IMR-90 (cell line): ENCODE results near the gene TP63. TPM values are rescaled to one million over a fixed set of nuclear protein-coding genes. Genes with fewer than 3 reads are reported as not detected.

Source experiments
- ATAC-seq: fragments of 200-7000 bp; cut with Tn5 transposase; 2 replicates; pipeline ENCODE4 v1.9.1; 2020; ENCODE audit warnings: low read depth, mild to moderate bottlenecking, moderate library complexity
- BruUV-seq: library from RNA; stranded (reverse); fragments of 400-500 nt; replicated peaks from 2 replicates; lab custom pipeline; 2021; lab: Mats Ljungman, UMichigan
- CTCF ChIA-PET: fragments of 300-600 bp; formaldehyde crosslinking; extraction: SDS; loops from one replicate; lab custom pipeline; 2021; ENCODE audit warnings: antibody characterized with exemption; lab: Yijun Ruan, JAX
- POLR2A ChIA-PET: fragments of 300-600 bp; sonication (Branson Sonifier 250); formaldehyde crosslinking; loops from one replicate; lab custom pipeline; 2022; ENCODE audit warnings: antibody characterized with exemption; ENCODE audit not compliant: unreplicated experiment; lab: Charles Lee
- DNase-seq: peaks from one replicate; pipeline ENCODE4 v3.0.0; 2013
- H2AFZ ChIP-seq: replicated peaks from 2 replicates; pipeline ENCODE3; 2013; ENCODE audit warnings: low read length, mild to moderate bottlenecking; ENCODE audit not compliant: poor library complexity
- H2AK5ac ChIP-seq: 2 replicates; pipeline ENCODE4 v1.6.1; 2013; ENCODE audit warnings: low read depth, low read length, inconsistent platforms
- H2AK9ac ChIP-seq: replicated peaks from 2 replicates; pipeline ENCODE3; 2013; ENCODE audit warnings: mild to moderate bottlenecking, low read depth, low read length, moderate library complexity; ENCODE audit not compliant: poor library complexity
- H2BK120ac ChIP-seq: 2 replicates; pipeline ENCODE4 v1.6.1; 2013; ENCODE audit warnings: low read depth, low read length, inconsistent platforms
- H2BK15ac ChIP-seq: 3 replicates; pipeline ENCODE4 v1.6.1; 2013; ENCODE audit warnings: low read depth, low read length, inconsistent platforms
- H2BK20ac ChIP-seq: 2 replicates; pipeline ENCODE4 v1.6.1; 2013; ENCODE audit warnings: low read depth, mild to moderate bottlenecking, inconsistent platforms, low read length, moderate library complexity
- H2BK5ac ChIP-seq: 2 replicates; pipeline ENCODE4 v1.6.1; 2013; ENCODE audit warnings: mild to moderate bottlenecking, low read depth, low read length, inconsistent platforms; ENCODE audit not compliant: poor library complexity, severe bottlenecking
- H3K14ac ChIP-seq: replicated peaks from 2 replicates; pipeline ENCODE4 v1.6.1; 2013; ENCODE audit warnings: low read depth, low read length, inconsistent platforms
- H3K18ac ChIP-seq: 2 replicates; pipeline ENCODE4 v1.6.1; 2013; ENCODE audit warnings: low read depth, low read length, control low read depth
- H3K23ac ChIP-seq: 2 replicates; pipeline ENCODE4 v1.6.1; 2013; ENCODE audit warnings: low read depth, low read length, inconsistent platforms
- H3K27ac ChIP-seq: 2 replicates; pipeline ENCODE4 v1.5.1; 2013; ENCODE audit warnings: mild to moderate bottlenecking, control low read depth, low read length; ENCODE audit not compliant: insufficient read depth
- H3K27me3 ChIP-seq: 2 replicates; pipeline ENCODE4 v1.6.1; 2013; ENCODE audit warnings: low read length; ENCODE audit not compliant: control insufficient read depth, insufficient read depth
- H3K36me3 ChIP-seq: 2 replicates; pipeline ENCODE4 v1.6.1; 2013; ENCODE audit warnings: low read length, mixed read lengths; ENCODE audit not compliant: control insufficient read depth, insufficient read depth
- H3K4ac ChIP-seq: 2 replicates; pipeline ENCODE4 v1.6.1; 2013; ENCODE audit warnings: low read depth, low read length, inconsistent platforms
- H3K4me1 ChIP-seq: 2 replicates; pipeline ENCODE4 v1.6.1; 2013; ENCODE audit warnings: low read length, mixed read lengths; ENCODE audit not compliant: control insufficient read depth, insufficient read depth
- H3K4me2 ChIP-seq: 2 replicates; pipeline ENCODE4 v1.6.1; 2013; ENCODE audit warnings: low read depth, mild to moderate bottlenecking, control low read depth, low read length, moderate library complexity
- H3K4me3 ChIP-seq: 2 replicates; pipeline ENCODE4 v1.5.1; 2013; ENCODE audit warnings: low read depth, mild to moderate bottlenecking, control low read depth, low read length, moderate library complexity; ENCODE audit not compliant: insufficient read depth
- H3K56ac ChIP-seq: 2 replicates; pipeline ENCODE4 v1.6.1; 2013; ENCODE audit warnings: low read length, inconsistent platforms; ENCODE audit not compliant: insufficient read depth; ENCODE audit errors: extremely low read depth
- H3K79me1 ChIP-seq, 2 experiments: 2 replicates each; pipeline ENCODE4 v1.6.1; 2013; ENCODE audit warnings: low read length in 2 of 2, inconsistent platforms in 1 of 2, low read depth in 1 of 2
- H3K9ac ChIP-seq: 2 replicates; pipeline ENCODE4 v1.6.1; 2013; ENCODE audit warnings: low read depth, low read length, control low read depth
- H3K9me1 ChIP-seq: 2 replicates; pipeline ENCODE4 v1.6.1; 2013; ENCODE audit warnings: low read length, inconsistent platforms; ENCODE audit not compliant: insufficient read depth
- H3K9me3 ChIP-seq: 2 replicates; pipeline ENCODE4 v1.6.1; 2013; ENCODE audit warnings: low read length; ENCODE audit not compliant: control insufficient read depth, insufficient read depth
- H4K20me1 ChIP-seq: 2 replicates; pipeline ENCODE4 v1.6.1; 2013; ENCODE audit warnings: low read length, inconsistent platforms; ENCODE audit not compliant: insufficient read depth
- H4K5ac ChIP-seq: 2 replicates; pipeline ENCODE4 v1.6.1; 2013; ENCODE audit warnings: mild to moderate bottlenecking, low read depth, low read length, control low read depth
- H4K8ac ChIP-seq, 2 experiments: 2 replicates each; pipeline ENCODE4 v1.6.1; 2013; ENCODE audit warnings: low read depth in 2 of 2, low read length in 2 of 2, control low read depth in 1 of 2, inconsistent platforms in 1 of 2
- H4K91ac ChIP-seq: 2 replicates; pipeline ENCODE4 v1.6.1; 2013; ENCODE audit warnings: low read depth, low read length, inconsistent platforms; ENCODE audit not compliant: insufficient read depth
- BHLHE40 ChIP-seq: fragments of 150-350 bp; IDR thresholded peaks from 2 replicates; pipeline ENCODE4 v1.6.1; 2016; ENCODE audit warnings: mild to moderate bottlenecking, low read depth, low read length
- CEBPB ChIP-seq: IDR thresholded peaks from 2 replicates; pipeline ENCODE4 v1.6.1; 2012; ENCODE audit warnings: low read depth, low read length, improper control_type of control experiment
- CHD1 ChIP-seq: IDR thresholded peaks from 2 replicates; pipeline ENCODE4 v1.6.1; 2012; ENCODE audit warnings: low read depth, low read length, improper control_type of control experiment
- CTCF ChIP-seq: conservative IDR thresholded peaks from 2 replicates; pipeline ENCODE4 v1.5.1; 2012; ENCODE audit warnings: mild to moderate bottlenecking, low read depth, low read length, improper control_type of control experiment
- ELK1 ChIP-seq: fragments of 150-350 bp; IDR thresholded peaks from 2 replicates; pipeline ENCODE4 v1.6.1; 2016; ENCODE audit warnings: low read depth, mild to moderate bottlenecking, low read length, moderate library complexity, borderline replicate concordance
- FOS ChIP-seq: fragments of 150-350 bp; IDR thresholded peaks from 2 replicates; pipeline ENCODE4 v1.6.1; 2016; ENCODE audit warnings: low read depth, low read length
- MAFK ChIP-seq: IDR thresholded peaks from 2 replicates; pipeline ENCODE4 v1.6.1; 2012; ENCODE audit warnings: low read depth, low read length, improper control_type of control experiment
- MAZ ChIP-seq: IDR thresholded peaks from 2 replicates; pipeline ENCODE4 v1.6.1; 2012; ENCODE audit warnings: low read depth, mild to moderate bottlenecking, low read length, improper control_type of control experiment, moderate library complexity, borderline replicate concordance
- MXI1 ChIP-seq: IDR thresholded peaks from 2 replicates; pipeline ENCODE4 v1.6.1; 2012; ENCODE audit warnings: low read depth, mild to moderate bottlenecking, low read length, moderate library complexity, borderline replicate concordance
- NFE2L2 ChIP-seq: fragments of 150-350 bp; IDR thresholded peaks from 2 replicates; pipeline ENCODE4 v1.6.1; 2016; ENCODE audit warnings: low read depth, mild to moderate bottlenecking, low read length
- POLR2A ChIP-seq: IDR thresholded peaks from 2 replicates; pipeline ENCODE4 v1.6.1; 2012; ENCODE audit warnings: mild to moderate bottlenecking, low read depth, low read length
- RAD21 ChIP-seq: IDR thresholded peaks from 2 replicates; pipeline ENCODE4 v1.6.1; 2012; ENCODE audit warnings: low read length, improper control_type of control experiment
- RCOR1 ChIP-seq: IDR thresholded peaks from 2 replicates; pipeline ENCODE4 v1.6.1; 2012; ENCODE audit warnings: mild to moderate bottlenecking, low read length, improper control_type of control experiment; ENCODE audit not compliant: insufficient replicate concordance
- RFX5 ChIP-seq: IDR thresholded peaks from 2 replicates; pipeline ENCODE4 v1.8.0; 2012; ENCODE audit warnings: low read depth, mild to moderate bottlenecking, low read length, moderate library complexity
- SMC3 ChIP-seq: fragments of 150-350 bp; IDR thresholded peaks from 2 replicates; pipeline ENCODE4 v1.6.1; 2016; ENCODE audit warnings: low read depth, mild to moderate bottlenecking, antibody characterized with exemption, low read length, moderate library complexity
- USF2 ChIP-seq: fragments of 150-350 bp; IDR thresholded peaks from 2 replicates; pipeline ENCODE4 v1.6.1; 2017; ENCODE audit warnings: mild to moderate bottlenecking, antibody characterized with exemption, low read length, low read depth
- WGBS, 2 experiments: methylation state at CpG; one replicate each; pipeline versions ENCODE4 v1.1.5 to v1.1.7; 2013; ENCODE audit warnings: missing lambda C conversion rate in 2 of 2; ENCODE audit not compliant: insufficient read length in 1 of 2; ENCODE audit errors: extremely low coverage in 2 of 2; 5-methylcytosine and 5-hydroxymethylcytosine counted together
- dilution Hi-C: fragments of 300-500 bp; cut with HindIII; formaldehyde crosslinking; loops from one replicate; pipeline ENCODE4 v1.14.3; 2018; ENCODE audit warnings: low sequenced_read_pairs; ENCODE audit not compliant: unreplicated experiment
- in situ Hi-C: fragments of 300-500 bp; cut with MboI; formaldehyde crosslinking; loops from 3 replicates; pipeline ENCODE4 v1.14.3; 2019; ENCODE audit warnings: low sequenced_read_pairs, inconsistent platforms, mixed read lengths
- intact Hi-C: fragments of 100-400 bp; cut with micrococcal nuclease; formaldehyde crosslinking; loops from 2 replicates; pipeline ENCODE4 v1.10.0; 2022
- polyA plus RNA-seq, 3 experiments: library from polyadenylated mRNA; depleted of rRNA; stranded (reverse); fragments of >200 nt; gene quantifications; 2 replicates each; pipeline ENCODE4 v1.2.3, GENCODE V29; 2012; ENCODE audit warnings: low replicate concordance in 1 of 3
- total RNA-seq: library from RNA; depleted of rRNA; stranded (reverse); fragments of >200 nt; gene quantifications from 2 replicates; pipeline ENCODE4 v1.2.3, GENCODE V29; 2012

The TP63 gene
- total and polyA plus RNA-seq, 2 of the 4 experiments (the other 2 are of a cell fraction), result not detected

- CTCF ChIA-PET, result no interaction called here
- H4K20me1 ChIP-seq, result no peaks in the 10 kb centered on the region
- no peak overlapping the region for H4K5ac ChIP-seq
- no peak overlapping the region for H2AK9ac ChIP-seq
- H4K91ac ChIP-seq, result no peak overlapping the region
- no peaks in the 10 kb centered on the region for H3K36me3 ChIP-seq
- in situ Hi-C loops (no loop called here), dilution Hi-C loops (no loop called here), intact Hi-C loops (no loop called here)
- H3K27ac ChIP-seq, result no peak overlapping the region
- no peak overlapping the region for H3K4me3 ChIP-seq
- H3K23ac ChIP-seq, result no peak overlapping the region
- H2BK15ac ChIP-seq, result no peak overlapping the region
- H3K9me3 ChIP-seq, result no peaks in the 10 kb centered on the region
- DNase-seq, result no peak
- H3K14ac ChIP-seq, result no peak overlapping the region
- no peak overlapping the region for H3K4ac ChIP-seq
- no peak overlapping the region for H3K56ac ChIP-seq
- TF ChIP-seq SMC3, result no peak
- TF ChIP-seq POLR2A, result no peak
- no peak for TF ChIP-seq CEBPB
- no peak for TF ChIP-seq USF2
- TF ChIP-seq RCOR1, result no peak
- no peak for TF ChIP-seq MAFK
- no peak for TF ChIP-seq NFE2L2
- no peak for TF ChIP-seq RFX5
- TF ChIP-seq ELK1, result no peak
- TF ChIP-seq BHLHE40, result no peak
- no peak for TF ChIP-seq RAD21
- TF ChIP-seq FOS, result no peak
- no peak for TF ChIP-seq MXI1
- no peak for TF ChIP-seq MAZ
- TF ChIP-seq CHD1, result no peak
- no peak for TF ChIP-seq CTCF
- H4K8ac ChIP-seq, result no peak overlapping the region
- no peak for ATAC-seq
- no CpG with 5 or more reads among the region's 5 CpGs for WGBS, 2 experiments
- no peak overlapping the region for H3K9ac ChIP-seq
- POLR2A ChIA-PET, result no interaction called here
- BruUV-seq, result no TSS peak
- H2BK20ac ChIP-seq, result no peak overlapping the region
- H3K27me3 ChIP-seq, result peaks cover 5% of the 10 kb centered on the region; the same call in 1 of the 2 replicates
- no peaks in the 10 kb centered on the region for H3K79me1 ChIP-seq
- no peak overlapping the region for H3K4me2 ChIP-seq
- H3K18ac ChIP-seq, result no peak overlapping the region
- H2BK120ac ChIP-seq, result no peak overlapping the region
- H2AK5ac ChIP-seq, result no peak overlapping the region
- H3K4me1 ChIP-seq, result 0 out of 2 replicates have a peak, but pooled peaks cover 1% of the 10 kb centered on the region
- H2BK5ac ChIP-seq, result no peak overlapping the region
- no peak overlapping the region for H2AFZ ChIP-seq
- no peaks in the 10 kb centered on the region; the same call in 1 of the 2 replicates for H3K9me1 ChIP-seq
These were observed 205.6 kb downstream of the TP63 start for GRCh38 chr3:189836795-189837194.
